GM10266 (cell line): ENCODE measurements around the gene ERCC6.

Source experiments
- DNase-seq: peaks from one replicate; pipeline ENCODE4 v3.0.0; 2012; ENCODE audit errors: extremely low spot score
- TF ChIP-seq, protein P1 (sequence below): IDR thresholded peaks from 2 replicates; pipeline ENCODE4 v1.5.1; 2012; ENCODE audit warnings: mild to moderate bottlenecking, low read depth; ENCODE audit not compliant: control insufficient read depth, insufficient read depth; ENCODE audit errors: missing control alignments

ERCC6 gene

GRCh38 chr10:49549640-49550346, 10.9 kb upstream of the ERCC6 start:
- TF ChIP-seq, protein P1, sequence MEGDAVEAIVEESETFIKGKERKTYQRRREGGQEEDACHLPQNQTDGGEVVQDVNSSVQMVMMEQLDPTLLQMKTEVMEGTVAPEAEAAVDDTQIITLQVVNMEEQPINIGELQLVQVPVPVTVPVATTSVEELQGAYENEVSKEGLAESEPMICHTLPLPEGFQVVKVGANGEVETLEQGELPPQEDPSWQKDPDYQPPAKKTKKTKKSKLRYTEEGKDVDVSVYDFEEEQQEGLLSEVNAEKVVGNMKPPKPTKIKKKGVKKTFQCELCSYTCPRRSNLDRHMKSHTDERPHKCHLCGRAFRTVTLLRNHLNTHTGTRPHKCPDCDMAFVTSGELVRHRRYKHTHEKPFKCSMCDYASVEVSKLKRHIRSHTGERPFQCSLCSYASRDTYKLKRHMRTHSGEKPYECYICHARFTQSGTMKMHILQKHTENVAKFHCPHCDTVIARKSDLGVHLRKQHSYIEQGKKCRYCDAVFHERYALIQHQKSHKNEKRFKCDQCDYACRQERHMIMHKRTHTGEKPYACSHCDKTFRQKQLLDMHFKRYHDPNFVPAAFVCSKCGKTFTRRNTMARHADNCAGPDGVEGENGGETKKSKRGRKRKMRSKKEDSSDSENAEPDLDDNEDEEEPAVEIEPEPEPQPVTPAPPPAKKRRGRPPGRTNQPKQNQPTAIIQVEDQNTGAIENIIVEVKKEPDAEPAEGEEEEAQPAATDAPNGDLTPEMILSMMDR: no peak
- DNase-seq: no peak

- DNase-seq: no peak
- TF ChIP-seq, protein P1: no peak
Observed at GRCh38 chr10:49543604-49544003, 4.7 kb upstream of the ERCC6 start.

DNA sequence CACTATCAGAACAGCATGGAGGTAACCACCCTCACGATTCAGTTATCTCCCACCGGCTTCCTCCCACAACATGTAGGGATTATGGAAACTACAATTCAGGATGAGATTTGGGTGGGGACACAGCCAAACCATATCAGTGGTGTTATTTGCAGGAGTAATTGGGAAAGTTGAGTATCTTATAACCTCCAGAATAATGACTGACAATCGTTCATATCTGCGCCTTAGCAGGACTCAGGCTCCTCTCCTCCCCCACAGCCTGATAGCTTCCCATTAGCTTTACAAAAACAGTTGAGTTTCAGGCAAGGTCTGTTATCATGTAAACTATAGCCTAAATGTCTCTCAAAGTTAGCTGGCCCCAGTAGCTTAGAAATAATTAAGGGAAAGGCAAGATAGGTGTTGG, 3.4 kb upstream of the ERCC6 start:
- TF ChIP-seq, protein P1: no peak
- no peak for DNase-seq

DNA sequence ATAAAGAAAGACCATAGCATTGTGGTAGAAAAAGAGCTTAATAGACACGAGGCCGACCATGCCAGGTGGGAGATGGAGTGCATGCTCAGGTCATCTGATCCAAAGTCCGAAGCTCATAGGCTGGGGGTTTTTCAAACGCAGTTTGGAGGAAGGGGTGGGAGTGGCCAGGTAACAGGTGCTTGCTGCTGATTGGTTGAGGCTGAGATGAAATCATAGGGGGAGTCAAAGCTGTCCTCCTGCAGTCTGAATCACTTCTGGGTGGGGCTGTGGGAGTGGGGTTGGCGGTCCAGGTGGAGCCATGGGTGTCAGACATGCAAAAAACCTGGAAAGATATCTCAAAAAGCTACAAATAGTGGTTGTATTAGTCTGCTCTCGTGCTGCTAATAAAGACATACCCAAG, 2.8 kb upstream of the ERCC6 start:
- no peak for DNase-seq
- TF ChIP-seq, protein P1: no peak

- DNase-seq: no peak
- TF ChIP-seq, protein P1: no peak
Observed at GRCh38 chr10:49540056-49540797, 1.3 kb upstream of the ERCC6 start.

- DNase-seq: peak; percentile 31
- TF ChIP-seq, protein P1: no peak
Observed at GRCh38 chr10:49539320-49539885, 482 bp upstream of the ERCC6 start.
